Measurements from ENCODE around the gene LZTS3.
A peak's percentile ranks its signal among the peaks of the same experiment; 100 is the strongest.

The LZTS3 gene

GRCh38 chr20:3218307-3218988 is 45.1 kb upstream of the LZTS3 start (continued):
- no peak for TF ChIP-seq MYNN (tag by site-specific recombination; IDR thresholded peaks at IDR 0.05; ENCODE audit: borderline replicate concordance)
- TF ChIP-seq ZNF530 (tag by site-specific recombination; IDR thresholded peaks at IDR 0.05; ENCODE audit: low read depth) = no peak
- TF ChIP-seq ZNF184 (tag by site-specific recombination; IDR thresholded peaks at IDR 0.05) = no peak
- peak; percentile 8; the same call in 1 of the 2 replicates for TF ChIP-seq KLF1 (tag by site-specific recombination; IDR thresholded peaks at IDR 0.05)
- no peak for TF ChIP-seq ZNF18 (tag by site-specific recombination; IDR thresholded peaks at IDR 0.05)
- TF ChIP-seq, protein P1, sequence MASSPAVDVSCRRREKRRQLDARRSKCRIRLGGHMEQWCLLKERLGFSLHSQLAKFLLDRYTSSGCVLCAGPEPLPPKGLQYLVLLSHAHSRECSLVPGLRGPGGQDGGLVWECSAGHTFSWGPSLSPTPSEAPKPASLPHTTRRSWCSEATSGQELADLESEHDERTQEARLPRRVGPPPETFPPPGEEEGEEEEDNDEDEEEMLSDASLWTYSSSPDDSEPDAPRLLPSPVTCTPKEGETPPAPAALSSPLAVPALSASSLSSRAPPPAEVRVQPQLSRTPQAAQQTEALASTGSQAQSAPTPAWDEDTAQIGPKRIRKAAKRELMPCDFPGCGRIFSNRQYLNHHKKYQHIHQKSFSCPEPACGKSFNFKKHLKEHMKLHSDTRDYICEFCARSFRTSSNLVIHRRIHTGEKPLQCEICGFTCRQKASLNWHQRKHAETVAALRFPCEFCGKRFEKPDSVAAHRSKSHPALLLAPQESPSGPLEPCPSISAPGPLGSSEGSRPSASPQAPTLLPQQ (tag by site-specific recombination; IDR thresholded peaks at IDR 0.05) = no peak
- no peak for TF ChIP-seq ZNF660 (tag by site-specific recombination; IDR thresholded peaks at IDR 0.05)
- TF ChIP-seq, protein P2, sequence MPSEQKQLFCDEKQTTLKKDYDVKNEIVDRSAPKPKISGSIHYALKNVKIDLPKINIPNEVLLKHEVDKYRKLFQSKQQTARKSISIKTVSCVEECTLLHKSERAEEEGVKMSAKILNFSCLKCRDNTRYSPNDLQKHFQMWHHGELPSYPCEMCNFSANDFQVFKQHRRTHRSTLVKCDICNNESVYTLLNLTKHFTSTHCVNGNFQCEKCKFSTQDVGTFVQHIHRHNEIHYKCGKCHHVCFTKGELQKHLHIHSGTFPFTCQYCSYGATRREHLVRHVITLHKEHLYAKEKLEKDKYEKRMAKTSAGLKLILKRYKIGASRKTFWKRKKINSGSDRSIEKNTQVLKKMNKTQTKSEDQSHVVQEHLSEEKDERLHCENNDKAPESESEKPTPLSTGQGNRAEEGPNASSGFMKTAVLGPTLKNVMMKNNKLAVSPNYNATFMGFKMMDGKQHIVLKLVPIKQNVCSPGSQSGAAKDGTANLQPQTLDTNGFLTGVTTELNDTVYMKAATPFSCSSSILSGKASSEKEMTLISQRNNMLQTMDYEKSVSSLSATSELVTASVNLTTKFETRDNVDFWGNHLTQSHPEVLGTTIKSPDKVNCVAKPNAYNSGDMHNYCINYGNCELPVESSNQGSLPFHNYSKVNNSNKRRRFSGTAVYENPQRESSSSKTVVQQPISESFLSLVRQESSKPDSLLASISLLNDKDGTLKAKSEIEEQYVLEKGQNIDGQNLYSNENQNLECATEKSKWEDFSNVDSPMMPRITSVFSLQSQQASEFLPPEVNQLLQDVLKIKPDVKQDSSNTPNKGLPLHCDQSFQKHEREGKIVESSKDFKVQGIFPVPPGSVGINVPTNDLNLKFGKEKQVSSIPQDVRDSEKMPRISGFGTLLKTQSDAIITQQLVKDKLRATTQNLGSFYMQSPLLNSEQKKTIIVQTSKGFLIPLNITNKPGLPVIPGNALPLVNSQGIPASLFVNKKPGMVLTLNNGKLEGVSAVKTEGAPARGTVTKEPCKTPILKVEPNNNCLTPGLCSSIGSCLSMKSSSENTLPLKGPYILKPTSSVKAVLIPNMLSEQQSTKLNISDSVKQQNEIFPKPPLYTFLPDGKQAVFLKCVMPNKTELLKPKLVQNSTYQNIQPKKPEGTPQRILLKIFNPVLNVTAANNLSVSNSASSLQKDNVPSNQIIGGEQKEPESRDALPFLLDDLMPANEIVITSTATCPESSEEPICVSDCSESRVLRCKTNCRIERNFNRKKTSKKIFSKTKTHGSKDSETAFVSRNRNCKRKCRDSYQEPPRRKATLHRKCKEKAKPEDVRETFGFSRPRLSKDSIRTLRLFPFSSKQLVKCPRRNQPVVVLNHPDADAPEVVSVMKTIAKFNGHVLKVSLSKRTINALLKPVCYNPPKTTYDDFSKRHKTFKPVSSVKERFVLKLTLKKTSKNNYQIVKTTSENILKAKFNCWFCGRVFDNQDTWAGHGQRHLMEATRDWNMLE (tag by site-specific recombination; conservative IDR thresholded peaks at IDR 0.05; ENCODE audit: low read depth) = no peak
- no peak for TF ChIP-seq SCRT1 (tag by site-specific recombination; IDR thresholded peaks at IDR 0.05; ENCODE audit: borderline replicate concordance)
- peak; percentile 55; the same call in 1 of the 2 replicates for TF ChIP-seq KLF9 (tag by site-specific recombination; IDR thresholded peaks at IDR 0.05; ENCODE audit: low read depth)
- TF ChIP-seq ZNF561 (tag by site-specific recombination; IDR thresholded peaks at IDR 0.05; ENCODE audit: borderline replicate concordance) = no peak
- no peak for TF ChIP-seq ZNF391 (tag by site-specific recombination; IDR thresholded peaks at IDR 0.05; ENCODE audit: borderline replicate concordance, low read depth)
- TF ChIP-seq ZNF626 (tag by site-specific recombination; IDR thresholded peaks at IDR 0.05) = no peak
- no peak for TF ChIP-seq ZSCAN16 (tag by site-specific recombination; IDR thresholded peaks at IDR 0.05)
- TF ChIP-seq, protein P3, sequence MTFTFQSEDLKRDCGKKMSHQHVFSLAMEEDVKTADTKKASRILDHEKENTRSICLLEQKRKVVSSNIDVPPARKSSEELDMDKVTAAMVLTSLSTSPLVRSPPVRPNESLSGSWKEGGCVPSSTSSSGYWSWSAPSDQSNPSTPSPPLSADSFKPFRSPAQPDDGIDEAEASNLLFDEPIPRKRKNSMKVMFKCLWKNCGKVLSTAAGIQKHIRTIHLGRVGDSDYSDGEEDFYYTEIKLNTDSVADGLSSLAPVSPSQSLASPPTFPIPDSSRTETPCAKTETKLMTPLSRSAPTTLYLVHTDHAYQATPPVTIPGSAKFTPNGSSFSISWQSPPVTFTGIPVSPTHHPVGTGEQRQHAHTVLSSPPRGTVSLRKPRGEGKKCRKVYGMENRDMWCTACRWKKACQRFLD (tag by site-specific recombination; IDR thresholded peaks at IDR 0.05) = no peak
- TF ChIP-seq, protein P4, sequence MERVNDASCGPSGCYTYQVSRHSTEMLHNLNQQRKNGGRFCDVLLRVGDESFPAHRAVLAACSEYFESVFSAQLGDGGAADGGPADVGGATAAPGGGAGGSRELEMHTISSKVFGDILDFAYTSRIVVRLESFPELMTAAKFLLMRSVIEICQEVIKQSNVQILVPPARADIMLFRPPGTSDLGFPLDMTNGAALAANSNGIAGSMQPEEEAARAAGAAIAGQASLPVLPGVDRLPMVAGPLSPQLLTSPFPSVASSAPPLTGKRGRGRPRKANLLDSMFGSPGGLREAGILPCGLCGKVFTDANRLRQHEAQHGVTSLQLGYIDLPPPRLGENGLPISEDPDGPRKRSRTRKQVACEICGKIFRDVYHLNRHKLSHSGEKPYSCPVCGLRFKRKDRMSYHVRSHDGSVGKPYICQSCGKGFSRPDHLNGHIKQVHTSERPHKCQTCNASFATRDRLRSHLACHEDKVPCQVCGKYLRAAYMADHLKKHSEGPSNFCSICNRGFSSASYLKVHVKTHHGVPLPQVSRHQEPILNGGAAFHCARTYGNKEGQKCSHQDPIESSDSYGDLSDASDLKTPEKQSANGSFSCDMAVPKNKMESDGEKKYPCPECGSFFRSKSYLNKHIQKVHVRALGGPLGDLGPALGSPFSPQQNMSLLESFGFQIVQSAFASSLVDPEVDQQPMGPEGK (tag by site-specific recombination; IDR thresholded peaks at IDR 0.05) = peak; percentile 77; the same call in 1 of the 2 replicates
- TF ChIP-seq ZNF677 (tag by site-specific recombination; IDR thresholded peaks at IDR 0.05) = no peak
- TF ChIP-seq ZBTB1 (tag by site-specific recombination; IDR thresholded peaks at IDR 0.05) = no peak
- TF ChIP-seq SETDB1 (IDR thresholded peaks at IDR 0.05; ENCODE audit: insufficient read length, low read length) = no peak
- TF ChIP-seq ZNF155 (tag by site-specific recombination; IDR thresholded peaks at IDR 0.05) = no peak
- TF ChIP-seq ZNF175 (tag by site-specific recombination; IDR thresholded peaks at IDR 0.05) = no peak
- TF ChIP-seq ZIC2 (tag by site-specific recombination; IDR thresholded peaks at IDR 0.05) = peak; percentile 90
- TF ChIP-seq, protein P5, sequence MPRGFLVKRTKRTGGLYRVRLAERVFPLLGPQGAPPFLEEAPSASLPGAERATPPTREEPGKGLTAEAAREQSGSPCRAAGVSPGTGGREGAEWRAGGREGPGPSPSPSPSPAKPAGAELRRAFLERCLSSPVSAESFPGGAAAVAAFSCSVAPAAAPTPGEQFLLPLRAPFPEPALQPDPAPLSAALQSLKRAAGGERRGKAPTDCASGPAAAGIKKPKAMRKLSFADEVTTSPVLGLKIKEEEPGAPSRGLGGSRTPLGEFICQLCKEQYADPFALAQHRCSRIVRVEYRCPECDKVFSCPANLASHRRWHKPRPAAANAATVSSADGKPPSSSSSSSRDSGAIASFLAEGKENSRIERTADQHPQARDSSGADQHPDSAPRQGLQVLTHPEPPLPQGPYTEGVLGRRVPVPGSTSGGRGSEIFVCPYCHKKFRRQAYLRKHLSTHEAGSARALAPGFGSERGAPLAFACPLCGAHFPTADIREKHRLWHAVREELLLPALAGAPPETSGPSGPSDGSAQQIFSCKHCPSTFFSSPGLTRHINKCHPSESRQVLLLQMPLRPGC (tag by site-specific recombination; IDR thresholded peaks at IDR 0.05) = no peak
- TF ChIP-seq, protein P6, sequence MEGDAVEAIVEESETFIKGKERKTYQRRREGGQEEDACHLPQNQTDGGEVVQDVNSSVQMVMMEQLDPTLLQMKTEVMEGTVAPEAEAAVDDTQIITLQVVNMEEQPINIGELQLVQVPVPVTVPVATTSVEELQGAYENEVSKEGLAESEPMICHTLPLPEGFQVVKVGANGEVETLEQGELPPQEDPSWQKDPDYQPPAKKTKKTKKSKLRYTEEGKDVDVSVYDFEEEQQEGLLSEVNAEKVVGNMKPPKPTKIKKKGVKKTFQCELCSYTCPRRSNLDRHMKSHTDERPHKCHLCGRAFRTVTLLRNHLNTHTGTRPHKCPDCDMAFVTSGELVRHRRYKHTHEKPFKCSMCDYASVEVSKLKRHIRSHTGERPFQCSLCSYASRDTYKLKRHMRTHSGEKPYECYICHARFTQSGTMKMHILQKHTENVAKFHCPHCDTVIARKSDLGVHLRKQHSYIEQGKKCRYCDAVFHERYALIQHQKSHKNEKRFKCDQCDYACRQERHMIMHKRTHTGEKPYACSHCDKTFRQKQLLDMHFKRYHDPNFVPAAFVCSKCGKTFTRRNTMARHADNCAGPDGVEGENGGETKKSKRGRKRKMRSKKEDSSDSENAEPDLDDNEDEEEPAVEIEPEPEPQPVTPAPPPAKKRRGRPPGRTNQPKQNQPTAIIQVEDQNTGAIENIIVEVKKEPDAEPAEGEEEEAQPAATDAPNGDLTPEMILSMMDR (tag by site-specific recombination; IDR thresholded peaks at IDR 0.05) = peak; percentile 93
- peak; percentile 94 for TF ChIP-seq ZFHX2 (tag by site-specific recombination; conservative IDR thresholded peaks at IDR 0.05)
